ENCODE measurements around the gene HLA-DQA2.
A peak's percentile ranks its signal among the peaks of the same experiment; 100 is the strongest.
"Not testable (repeated sequence)": the region's sequence is repeated elsewhere in the genome, so short reads cannot be mapped to it uniquely, and the experiment has no call there.

HLA-DQA2 gene

GRCh38 chr6:32741031-32741960 lies at the start of gene HLA-DQA2:
Gene HLA-DQA2 (plus strand): TSS chr6:32741391. CDS start chr6:32741444, 53 bp downstream.
- no peak for ATAC-seq
- DNase-seq, result no peak

- peak; percentile 56 for DNase-seq
These were observed 49.2 kb upstream of the HLA-DQA2 start for GRCh38 chr6:32692019-32692418.

GRCh38 chr6:32697031-32697430 lies 44.2 kb upstream of the HLA-DQA2 start:
- ATAC-seq, result no peak

More at GRCh38 chr6:32692019-32692418, 49.2 kb upstream of the HLA-DQA2 start:
- ATAC-seq, result peak; percentile 65

DNA sequence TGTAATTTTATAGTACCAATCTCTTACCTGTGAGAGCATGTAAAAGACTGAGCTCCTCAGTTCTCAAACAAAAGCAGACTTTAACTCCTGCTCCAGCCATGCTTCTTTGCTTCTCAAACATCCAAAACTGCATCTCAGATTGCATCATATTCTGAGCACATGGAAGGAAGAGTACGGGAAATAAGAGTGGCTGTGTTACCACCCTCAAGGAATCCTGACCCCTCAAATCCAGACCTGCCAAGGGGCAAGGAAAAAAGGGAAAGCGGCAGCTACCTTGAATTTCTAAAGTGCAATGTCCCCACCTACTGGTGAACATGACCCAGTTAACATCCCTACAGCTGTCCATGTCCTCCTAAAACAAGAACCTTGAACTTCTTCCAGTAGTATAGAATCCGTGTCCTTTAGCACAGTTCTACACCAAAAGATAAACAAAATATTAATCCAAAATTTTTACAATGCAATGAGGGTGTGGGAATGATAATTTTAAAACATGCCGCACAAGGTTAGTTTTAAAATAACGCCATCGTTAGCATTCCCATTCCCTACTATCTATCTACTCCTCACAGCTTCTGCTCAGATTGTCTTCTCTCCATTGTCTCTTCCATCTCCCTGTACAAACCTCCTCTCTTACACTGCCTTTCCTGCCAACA lies 40.7 kb upstream of the HLA-DQA2 start:
- DNase-seq (peak; percentile 10), ATAC-seq (no peak)

More at GRCh38 chr6:32697031-32697430, 44.2 kb upstream of the HLA-DQA2 start:
- DNase-seq, result no peak

- DNase-seq (no peak), ATAC-seq (no peak)
These were observed 37.8 kb upstream of the HLA-DQA2 start for GRCh38 chr6:32703347-32703746.

DNA sequence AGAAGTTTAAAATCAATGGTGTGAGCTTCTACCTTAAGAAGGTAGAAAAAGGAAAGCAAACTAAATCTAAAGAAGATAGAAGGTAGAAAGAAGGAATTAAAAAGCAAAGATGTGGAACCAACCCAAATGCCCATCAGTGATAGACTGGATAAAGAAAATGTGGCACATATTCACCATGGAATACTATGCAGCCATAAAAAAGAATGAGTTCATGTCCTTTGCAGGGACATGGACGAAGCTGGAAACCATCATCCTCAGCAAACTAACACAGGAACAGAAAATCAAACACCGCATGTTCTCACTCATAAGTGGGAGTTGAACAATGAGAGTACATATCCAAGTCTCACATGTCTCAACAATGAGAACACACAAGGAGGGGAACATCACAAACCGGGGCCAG lies 36.0 kb upstream of the HLA-DQA2 start:
- not testable (repeated sequence) for ATAC-seq, DNase-seq

- no peak for DNase-seq
- no peak for ATAC-seq
These were observed 31.6 kb upstream of the HLA-DQA2 start for GRCh38 chr6:32709625-32710024.

DNA sequence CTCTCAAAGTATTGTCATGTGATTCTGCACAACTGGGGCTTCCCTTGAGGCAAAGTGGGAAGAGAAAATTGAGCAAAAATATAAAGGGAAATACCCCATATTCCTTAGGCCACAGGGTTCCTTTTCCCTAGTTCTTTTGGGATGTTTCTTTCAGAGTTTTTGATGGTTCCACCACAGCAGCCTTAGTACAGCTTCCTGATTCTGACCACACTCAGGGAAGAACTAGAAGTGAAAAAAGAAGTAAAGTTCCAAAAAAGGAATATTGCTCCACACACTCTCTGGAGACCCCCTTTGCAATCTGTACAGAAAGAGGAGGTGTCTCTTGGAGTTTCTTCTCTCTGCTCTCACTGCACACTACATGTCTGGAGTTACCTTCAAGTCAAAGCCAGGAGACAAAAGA lies 27.9 kb upstream of the HLA-DQA2 start:
- ATAC-seq, result no peak
- DNase-seq, result no peak

- ATAC-seq (no peak), DNase-seq (no peak)
These were observed 24.8 kb upstream of the HLA-DQA2 start for GRCh38 chr6:32716396-32716795.

DNA sequence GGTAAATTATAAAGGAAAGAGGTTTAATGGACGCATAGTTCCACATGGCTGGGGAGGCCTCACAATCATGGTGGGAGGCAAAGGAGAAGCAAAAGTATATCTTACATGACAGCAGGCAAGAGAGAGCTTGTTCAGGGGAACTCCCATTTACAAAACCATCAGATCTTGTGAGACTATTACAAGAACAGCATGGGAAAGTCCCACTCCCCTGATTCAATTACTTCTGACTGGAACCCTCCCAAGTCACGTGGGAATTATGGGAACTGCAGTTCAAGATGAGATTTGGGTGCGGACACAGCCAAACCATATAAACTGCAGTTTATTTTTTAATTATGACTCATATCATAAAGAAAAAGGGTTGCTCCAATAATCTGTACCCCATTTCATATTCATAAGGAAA lies 22.3 kb upstream of the HLA-DQA2 start:
- no peak for ATAC-seq
- no peak for DNase-seq

DNA sequence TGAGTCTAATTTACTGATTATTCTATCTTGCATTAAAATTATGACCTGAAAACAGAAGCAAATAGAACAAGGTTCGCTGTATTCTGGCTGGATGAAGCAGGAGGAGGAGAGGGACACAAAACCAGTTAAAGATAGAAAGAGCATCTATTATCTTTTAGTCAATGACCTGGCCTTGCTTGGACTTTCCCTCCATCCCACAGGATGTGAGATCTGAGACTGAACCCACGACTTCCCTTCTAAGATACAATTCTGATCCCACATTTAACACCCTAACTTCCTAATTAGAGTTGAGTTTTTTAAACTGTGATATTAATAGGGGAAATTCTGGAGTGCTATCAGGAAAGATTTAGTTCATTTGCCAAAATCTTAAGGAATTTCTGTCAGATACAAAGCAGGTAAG lies 3.1 kb upstream of the HLA-DQA2 start:
- no peak for ATAC-seq

GRCh38 chr6:32742374-32742773 lies 1.2 kb downstream of the HLA-DQA2 start:
- no peak for ATAC-seq

More for the DNA sequence above, 3.1 kb upstream of the HLA-DQA2 start:
- no peak for DNase-seq

GRCh38 chr6:32744776-32745175 lies 3.6 kb downstream of the HLA-DQA2 start:
- DNase-seq (no peak), ATAC-seq (no peak)

More at GRCh38 chr6:32742374-32742773, 1.2 kb downstream of the HLA-DQA2 start:
- no peak for DNase-seq

- not testable (repeated sequence) for ATAC-seq, DNase-seq
These were observed 4.5 kb downstream of the HLA-DQA2 start for GRCh38 chr6:32745649-32746048.

DNA sequence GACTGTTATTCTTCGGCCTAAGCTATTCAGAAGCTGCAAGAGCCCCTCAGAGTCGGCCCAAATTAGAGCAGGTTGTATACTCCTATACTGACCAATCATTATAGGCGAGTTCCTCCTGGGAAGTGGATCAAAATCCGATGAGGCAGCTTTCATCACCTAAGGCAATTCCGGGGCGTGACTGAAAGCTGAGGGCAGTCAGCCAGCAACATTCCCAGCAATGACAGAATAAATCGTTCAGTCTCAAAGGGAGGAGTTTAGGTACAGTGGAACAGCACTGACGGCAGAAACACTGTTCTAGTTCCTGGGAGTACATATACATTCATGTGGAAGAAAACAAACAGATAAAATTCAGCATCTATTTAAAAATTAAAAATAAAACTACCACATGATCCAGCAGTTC lies 11.4 kb downstream of the HLA-DQA2 start:
- DNase-seq, result no peak
- no peak for ATAC-seq

DNA sequence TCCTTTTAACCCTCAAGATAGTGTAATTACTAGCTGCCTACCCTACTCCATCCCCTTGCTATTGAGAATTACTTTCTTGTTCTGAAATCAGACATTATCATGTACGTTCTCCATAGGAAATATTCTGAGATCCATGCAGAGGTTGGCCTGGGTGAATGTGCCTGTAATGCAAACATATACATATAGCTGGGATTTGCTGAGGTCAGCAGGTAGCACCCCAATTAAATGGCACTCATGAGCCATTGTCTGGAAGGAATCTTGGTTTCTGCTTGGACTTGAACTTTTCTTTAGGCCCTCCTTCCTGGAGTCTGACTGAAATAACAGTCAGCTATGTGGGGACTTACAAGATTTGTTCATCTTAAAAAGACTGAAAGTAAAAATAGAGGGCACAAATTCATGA lies 18.5 kb downstream of the HLA-DQA2 start:
- DNase-seq, result no peak
- no peak for ATAC-seq

DNA sequence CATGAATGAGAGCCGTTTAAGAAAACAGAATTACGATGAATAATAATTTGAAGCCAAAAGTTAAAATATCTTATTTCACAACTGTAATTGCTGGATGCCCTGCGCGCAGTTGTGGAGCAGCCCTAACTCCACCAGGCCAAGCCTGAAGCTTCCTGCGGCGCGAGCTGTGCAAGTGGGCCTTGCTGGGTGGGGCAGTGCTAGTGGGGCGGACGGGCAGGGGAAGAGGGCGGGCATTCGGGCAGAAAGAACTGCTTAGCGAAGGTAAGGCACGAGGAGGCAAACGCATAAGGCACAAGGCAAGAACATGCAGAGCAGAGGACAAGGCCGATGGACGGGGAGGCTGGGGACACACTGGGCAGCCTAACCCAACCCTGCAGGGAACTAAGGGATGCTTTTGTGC lies 19.9 kb downstream of the HLA-DQA2 start:
- DNase-seq (no peak), ATAC-seq (no peak)

- no peak for ATAC-seq
These were observed 20.4 kb downstream of the HLA-DQA2 start for GRCh38 chr6:32761548-32761947.

GRCh38 chr6:32763421-32763820 lies 22.2 kb downstream of the HLA-DQA2 start, which contains the start of gene HLA-DQB2:
Gene HLA-DQB2 (minus strand): TSS chr6:32763532. CDS start chr6:32763470, 62 bp downstream.
- ATAC-seq (no peak), DNase-seq (no peak)

More at GRCh38 chr6:32761548-32761947, 20.4 kb downstream of the HLA-DQA2 start:
- no peak for DNase-seq

DNA sequence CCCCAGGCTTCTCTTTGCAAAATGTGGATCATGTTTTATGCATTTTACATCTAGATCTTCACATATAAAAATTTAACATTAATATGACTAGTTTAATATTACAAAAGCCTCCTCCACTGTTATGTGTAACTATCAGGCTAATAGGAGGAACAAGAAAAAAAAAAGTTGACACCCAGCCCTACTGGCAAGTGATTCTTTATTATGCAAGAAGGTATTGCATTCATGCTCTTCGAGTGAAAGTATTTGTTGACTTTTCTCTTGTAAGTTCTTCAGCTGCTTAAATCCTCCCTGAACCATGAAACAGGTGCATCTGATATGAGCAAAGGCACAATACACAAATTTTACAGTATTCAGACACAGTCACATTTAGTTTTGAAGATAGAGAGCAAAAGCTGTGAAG lies 22.9 kb downstream of the HLA-DQA2 start:
- no peak for ATAC-seq
- no peak for DNase-seq

GRCh38 chr6:32772656-32773055 lies 31.5 kb downstream of the HLA-DQA2 start:
- ATAC-seq, result no peak

GRCh38 chr6:32774426-32774825 lies 33.2 kb downstream of the HLA-DQA2 start:
- no peak for DNase-seq
- no peak for ATAC-seq

More at GRCh38 chr6:32772656-32773055, 31.5 kb downstream of the HLA-DQA2 start:
- no peak for DNase-seq

- DNase-seq (no peak), ATAC-seq (no peak)
These were observed 33.9 kb downstream of the HLA-DQA2 start for GRCh38 chr6:32775071-32775470.

Data from stimulated activated naive CD8-positive, alpha-beta T cell treated with anti-CD3 and anti-CD28 coated beads, Interleukin-15, Interleukin-2, amounts not matched to agents 100 U/mL and 50 U/mL, for 24 hours (primary cell).